ENCODE measurements around the gene ZMYM4. TPM values are rescaled to one million over a fixed set of nuclear protein-coding genes. Genes with fewer than 3 reads are reported as not detected.
"Not testable (repeated sequence)": the region's sequence is repeated elsewhere in the genome, so short reads cannot be mapped to it uniquely, and the experiment has no call there.

The ZMYM4 gene
- 10 to 100 TPM; 52.6 to 67.3 TPM for total RNA-seq
- 10 to 100 TPM; 43.6 to 59.5 TPM for polyA plus RNA-seq (ENCODE audit: insufficient read length in 2 of 2)
- long read RNA-seq, donor 1, result 0 reads
- long read RNA-seq, donor 2, partial matches to known transcripts, result 9 of 9 reads
- long read RNA-seq, donor 2, other reads (novel, unspliced or antisense), result 0 of 9 reads
- long read RNA-seq, donor 3, result 0 reads
- long read RNA-seq, donor 4, partial matches to known transcripts, result 17 of 28 reads
- long read RNA-seq, donor 4, other reads (novel, unspliced or antisense), result 11 of 28 reads

- peaks cover 2% of the 10 kb centered on the region for H3K36me3 ChIP-seq (ENCODE audit: control insufficient read depth, insufficient read depth, low read length)
- no peaks in the 10 kb centered on the region for H3K27me3 ChIP-seq (ENCODE audit: control insufficient read depth, insufficient read depth, low read length)
- H3K9me3 ChIP-seq (ENCODE audit: control insufficient read depth, insufficient read depth, low read length), result peaks cover 1% of the 10 kb centered on the region
- WGBS (ENCODE audit: insufficient coverage), result under 1% methylated on average over 58 of the region's 65 CpGs
- peak; percentile 86 to 100 (median 95) for DNase-seq (ENCODE audit: low read depth in 4 of 6, low spot score in 6 of 6)
- no peak within 1 kb of the TSS for H3K27ac ChIP-seq (ENCODE audit: low read depth, low read length)
- H3K4me1 ChIP-seq (ENCODE audit: control insufficient read depth, insufficient read depth, low read length), result peaks cover 4% of the 10 kb centered on the region
- H3K4me3 ChIP-seq (ENCODE audit: low read depth, low read length), result peak within 1 kb of the TSS; percentile 73
Observed at GRCh38 chr1:35268282-35269200, at the start of gene ZMYM4. Gene ZMYM4 (plus strand): TSS chr1:35268709. CDS start chr1:35269047, 338 bp downstream.

GRCh38 chr1:35220976-35221375 is 47.5 kb upstream of the ZMYM4 start:
- 60% methylated on average over 2 of the region's 2 CpGs for WGBS (ENCODE audit: insufficient coverage)

GRCh38 chr1:35222322-35223083 is 46.0 kb upstream of the ZMYM4 start:
- DNase-seq (ENCODE audit: low read depth in 4 of 6, low spot score in 6 of 6), result peak in 2 of 6 donors; percentile 8 to 16
- WGBS (ENCODE audit: insufficient coverage), result 65% methylated on average over 5 of the region's 6 CpGs
- no peak overlapping the region for H3K27ac ChIP-seq (ENCODE audit: low read depth, low read length)
- H3K27me3 ChIP-seq (ENCODE audit: control insufficient read depth, insufficient read depth, low read length), result no peaks in the 10 kb centered on the region
- no peak overlapping the region for H3K4me3 ChIP-seq (ENCODE audit: low read depth, low read length)
- no peaks in the 10 kb centered on the region for H3K9me3 ChIP-seq (ENCODE audit: control insufficient read depth, insufficient read depth, low read length)
- no peaks in the 10 kb centered on the region for H3K36me3 ChIP-seq (ENCODE audit: control insufficient read depth, insufficient read depth, low read length)
- no peaks in the 10 kb centered on the region for H3K4me1 ChIP-seq (ENCODE audit: control insufficient read depth, insufficient read depth, low read length)

More at GRCh38 chr1:35220976-35221375, 47.5 kb upstream of the ZMYM4 start:
- Histone ChIP-seq H3K4me1 (ENCODE audit: control insufficient read depth, insufficient read depth, low read length) (no peaks in the 10 kb centered on the region), H3K27ac (ENCODE audit: low read depth, low read length) (no peak overlapping the region), H3K27me3 (ENCODE audit: control insufficient read depth, insufficient read depth, low read length) (no peaks in the 10 kb centered on the region), H3K36me3 (ENCODE audit: control insufficient read depth, insufficient read depth, low read length) (no peaks in the 10 kb centered on the region), H3K4me3 (ENCODE audit: low read depth, low read length) (no peak overlapping the region), H3K9me3 (ENCODE audit: control insufficient read depth, insufficient read depth, low read length) (no peaks in the 10 kb centered on the region)
- no peak for DNase-seq (ENCODE audit: low read depth in 4 of 6, low spot score in 6 of 6)

- Histone ChIP-seq H3K9me3 (ENCODE audit: control insufficient read depth, insufficient read depth, low read length) (no peaks in the 10 kb centered on the region), H3K4me3 (ENCODE audit: low read depth, low read length) (no peak overlapping the region), H3K4me1 (ENCODE audit: control insufficient read depth, insufficient read depth, low read length) (no peaks in the 10 kb centered on the region), H3K27ac (ENCODE audit: low read depth, low read length) (no peak overlapping the region), H3K36me3 (ENCODE audit: control insufficient read depth, insufficient read depth, low read length) (no peaks in the 10 kb centered on the region), H3K27me3 (ENCODE audit: control insufficient read depth, insufficient read depth, low read length) (no peaks in the 10 kb centered on the region)
- DNase-seq (ENCODE audit: low read depth in 4 of 6, low spot score in 6 of 6), result no peak
- WGBS (ENCODE audit: insufficient coverage), result 70% methylated on average over 2 of the region's 4 CpGs
Observed at GRCh38 chr1:35223084-35223630, 45.4 kb upstream of the ZMYM4 start.

GRCh38 chr1:35226546-35226945 is 42.0 kb upstream of the ZMYM4 start:
- DNase-seq (ENCODE audit: low read depth in 4 of 6, low spot score in 6 of 6), result no peak
- Histone ChIP-seq H3K27me3 (ENCODE audit: control insufficient read depth, insufficient read depth, low read length) (no peaks in the 10 kb centered on the region), H3K4me3 (ENCODE audit: low read depth, low read length) (no peak overlapping the region), H3K36me3 (ENCODE audit: control insufficient read depth, insufficient read depth, low read length) (no peaks in the 10 kb centered on the region), H3K4me1 (ENCODE audit: control insufficient read depth, insufficient read depth, low read length) (no peaks in the 10 kb centered on the region), H3K27ac (ENCODE audit: low read depth, low read length) (no peak overlapping the region), H3K9me3 (ENCODE audit: control insufficient read depth, insufficient read depth, low read length) (no peaks in the 10 kb centered on the region)
- WGBS (ENCODE audit: insufficient coverage), result no CpG with 5 or more reads among the region's 2 CpGs

GRCh38 chr1:35229587-35230360 is 38.7 kb upstream of the ZMYM4 start:
- Histone ChIP-seq H3K27ac (ENCODE audit: low read depth, low read length) (no peak overlapping the region), H3K27me3 (ENCODE audit: control insufficient read depth, insufficient read depth, low read length) (no peaks in the 10 kb centered on the region), H3K4me3 (ENCODE audit: low read depth, low read length) (no peak overlapping the region), H3K9me3 (ENCODE audit: control insufficient read depth, insufficient read depth, low read length) (no peaks in the 10 kb centered on the region), H3K4me1 (ENCODE audit: control insufficient read depth, insufficient read depth, low read length) (no peaks in the 10 kb centered on the region), H3K36me3 (ENCODE audit: control insufficient read depth, insufficient read depth, low read length) (no peaks in the 10 kb centered on the region)
- no peak for DNase-seq (ENCODE audit: low read depth in 4 of 6, low spot score in 6 of 6)
- WGBS (ENCODE audit: insufficient coverage), result 75% methylated on average over 1 of the region's 1 CpG

- Histone ChIP-seq H3K4me1 (ENCODE audit: control insufficient read depth, insufficient read depth, low read length) (no peaks in the 10 kb centered on the region), H3K9me3 (ENCODE audit: control insufficient read depth, insufficient read depth, low read length) (no peaks in the 10 kb centered on the region), H3K27ac (ENCODE audit: low read depth, low read length) (no peak overlapping the region), H3K27me3 (ENCODE audit: control insufficient read depth, insufficient read depth, low read length) (no peaks in the 10 kb centered on the region), H3K36me3 (ENCODE audit: control insufficient read depth, insufficient read depth, low read length) (no peaks in the 10 kb centered on the region), H3K4me3 (ENCODE audit: low read depth, low read length) (no peak overlapping the region)
- DNase-seq (ENCODE audit: low read depth in 4 of 6, low spot score in 6 of 6), result no peak
- no CpG with 5 or more reads among the region's 1 CpG for WGBS (ENCODE audit: insufficient coverage)
Observed at GRCh38 chr1:35231287-35231686, 37.2 kb upstream of the ZMYM4 start.

- not testable (repeated sequence) for DNase-seq (ENCODE audit: low read depth in 4 of 6, low spot score in 6 of 6); H3K27ac ChIP-seq (ENCODE audit: low read depth, low read length)
Observed at GRCh38 chr1:35236772-35237171, 31.7 kb upstream of the ZMYM4 start.

GRCh38 chr1:35243691-35244090 is 24.8 kb upstream of the ZMYM4 start:
- WGBS (ENCODE audit: insufficient coverage), result no CpG with 5 or more reads among the region's 1 CpG
- Histone ChIP-seq H3K27ac (ENCODE audit: low read depth, low read length) (no peak overlapping the region), H3K36me3 (ENCODE audit: control insufficient read depth, insufficient read depth, low read length) (no peaks in the 10 kb centered on the region), H3K4me1 (ENCODE audit: control insufficient read depth, insufficient read depth, low read length) (no peaks in the 10 kb centered on the region), H3K4me3 (ENCODE audit: low read depth, low read length) (no peak overlapping the region), H3K9me3 (ENCODE audit: control insufficient read depth, insufficient read depth, low read length) (no peaks in the 10 kb centered on the region), H3K27me3 (ENCODE audit: control insufficient read depth, insufficient read depth, low read length) (no peaks in the 10 kb centered on the region)
- no peak for DNase-seq (ENCODE audit: low read depth in 4 of 6, low spot score in 6 of 6)

More at GRCh38 chr1:35236772-35237171, 31.7 kb upstream of the ZMYM4 start:
- H3K36me3 ChIP-seq (ENCODE audit: control insufficient read depth, insufficient read depth, low read length); H3K4me1 ChIP-seq (ENCODE audit: control insufficient read depth, insufficient read depth, low read length); H3K27me3 ChIP-seq (ENCODE audit: control insufficient read depth, insufficient read depth, low read length); H3K4me3 ChIP-seq (ENCODE audit: low read depth, low read length); H3K9me3 ChIP-seq (ENCODE audit: control insufficient read depth, insufficient read depth, low read length): not testable (repeated sequence)
- 80% methylated on average over 1 of the region's 2 CpGs for WGBS (ENCODE audit: insufficient coverage)
